ENCODE results near the gene EXOC4.

DNA sequence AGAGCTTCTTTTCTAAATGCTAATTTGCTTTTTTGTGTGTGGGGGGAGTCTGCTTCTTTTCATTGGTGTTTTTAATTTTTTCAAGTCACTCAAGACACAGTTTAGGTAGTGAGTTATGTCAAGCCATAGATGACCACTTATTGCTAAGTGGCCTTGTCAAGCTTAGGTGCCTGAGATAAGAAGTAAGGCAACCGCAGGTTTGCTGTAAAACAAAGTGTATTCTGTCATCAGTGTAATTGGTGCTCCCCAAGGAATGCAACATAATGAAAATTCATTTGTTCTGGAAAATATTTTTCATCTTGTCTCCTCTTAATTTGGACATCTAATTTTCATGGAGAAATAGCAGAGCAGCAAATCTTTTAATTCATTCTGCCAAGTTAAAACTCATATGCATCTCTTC, 249.6 kb downstream of the EXOC4 start:
- TF ChIP-seq, protein P1, sequence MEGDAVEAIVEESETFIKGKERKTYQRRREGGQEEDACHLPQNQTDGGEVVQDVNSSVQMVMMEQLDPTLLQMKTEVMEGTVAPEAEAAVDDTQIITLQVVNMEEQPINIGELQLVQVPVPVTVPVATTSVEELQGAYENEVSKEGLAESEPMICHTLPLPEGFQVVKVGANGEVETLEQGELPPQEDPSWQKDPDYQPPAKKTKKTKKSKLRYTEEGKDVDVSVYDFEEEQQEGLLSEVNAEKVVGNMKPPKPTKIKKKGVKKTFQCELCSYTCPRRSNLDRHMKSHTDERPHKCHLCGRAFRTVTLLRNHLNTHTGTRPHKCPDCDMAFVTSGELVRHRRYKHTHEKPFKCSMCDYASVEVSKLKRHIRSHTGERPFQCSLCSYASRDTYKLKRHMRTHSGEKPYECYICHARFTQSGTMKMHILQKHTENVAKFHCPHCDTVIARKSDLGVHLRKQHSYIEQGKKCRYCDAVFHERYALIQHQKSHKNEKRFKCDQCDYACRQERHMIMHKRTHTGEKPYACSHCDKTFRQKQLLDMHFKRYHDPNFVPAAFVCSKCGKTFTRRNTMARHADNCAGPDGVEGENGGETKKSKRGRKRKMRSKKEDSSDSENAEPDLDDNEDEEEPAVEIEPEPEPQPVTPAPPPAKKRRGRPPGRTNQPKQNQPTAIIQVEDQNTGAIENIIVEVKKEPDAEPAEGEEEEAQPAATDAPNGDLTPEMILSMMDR (IDR thresholded peaks at IDR 0.05) = no peak
- TF ChIP-seq TCF7L2 (IDR thresholded peaks at IDR 0.05; ENCODE audit: low read depth, low read length) (no peak), SIN3A (IDR thresholded peaks at IDR 0.05; ENCODE audit: borderline replicate concordance, insufficient read depth, low read depth, low read length) (no peak)

Data from Panc1 (cell line).